ENCODE data around the gene LSM8. TPM values are rescaled to one million over a fixed set of nuclear protein-coding genes. Genes with fewer than 3 reads are reported as not detected.
A peak's percentile ranks its signal among the peaks of the same experiment; 100 is the strongest.
"Not testable (repeated sequence)": the region's sequence is repeated elsewhere in the genome, so short reads cannot be mapped to it uniquely, and the experiment has no call there.

Gene LSM8
- total RNA-seq, 2 experiments from 2014 or later = 52.3 to 54.4 TPM

- ChIA-PET CTCF (interaction anchor here (1.7 kb wide), 1 partner anchor 19 kb away, joined by 9 read pairs; no protein-coding TSS in a partner anchor), POLR2A (interaction anchor here (0.6 to 1.4 kb wide), 2 partner anchors 21 to 30 kb away, joined by 3 to 4 read pairs; partner anchors contain the start of gene LSM8)
- Mint-ChIP-seq H3K36me3 (ENCODE audit: low read depth) (no peaks in the 10 kb centered on the region), H3K27me3 (ENCODE audit: low read depth) (peaks cover 9% of the 10 kb centered on the region), H3K4me3 (peak overlapping the region; percentile 81), H3K9me3 (ENCODE audit: insufficient read depth) (no peaks in the 10 kb centered on the region), H3K27ac (peak overlapping the region; percentile 76), H3K4me1 (ENCODE audit: low read depth) (peaks cover 12% of the 10 kb centered on the region)
- DNase-seq (no peak), ATAC-seq (peak; percentile 7)
Observed at GRCh38 chr7:118214833-118215182, 30.8 kb downstream of the LSM8 start.

GRCh38 chr7:118217210-118217619, 33.3 kb downstream of the LSM8 start:
- DNase-seq (no peak), ATAC-seq (no peak)
- CTCF ChIA-PET = no interaction called here
- H3K36me3 Mint-ChIP-seq (ENCODE audit: low read depth) = no peaks in the 10 kb centered on the region
- no peaks in the 10 kb centered on the region for H3K9me3 Mint-ChIP-seq (ENCODE audit: insufficient read depth)
- H3K27ac Mint-ChIP-seq = no peak overlapping the region
- peaks cover 12% of the 10 kb centered on the region for H3K4me1 Mint-ChIP-seq (ENCODE audit: low read depth)
- no peak overlapping the region for H3K4me3 Mint-ChIP-seq
- POLR2A ChIA-PET = no interaction called here
- H3K27me3 Mint-ChIP-seq (ENCODE audit: low read depth) = peaks cover 7% of the 10 kb centered on the region

GRCh38 chr7:118218413-118219156, 34.6 kb downstream of the LSM8 start:
- CTCF ChIA-PET = no interaction called here
- Mint-ChIP-seq H3K4me1 (ENCODE audit: low read depth) (peaks cover 12% of the 10 kb centered on the region), H3K27me3 (ENCODE audit: low read depth) (peaks cover 7% of the 10 kb centered on the region), H3K4me3 (no peak overlapping the region), H3K36me3 (ENCODE audit: low read depth) (no peaks in the 10 kb centered on the region), H3K27ac (no peak overlapping the region), H3K9me3 (ENCODE audit: insufficient read depth) (no peaks in the 10 kb centered on the region)
- DNase-seq = no peak
- POLR2A ChIA-PET = interaction anchor here (0.6 kb wide), 1 partner anchor 29 kb away, joined by 3 read pairs; no protein-coding TSS in a partner anchor
- no peak for ATAC-seq

- Mint-ChIP-seq H3K27me3 (ENCODE audit: low read depth) (peaks cover 7% of the 10 kb centered on the region), H3K36me3 (ENCODE audit: low read depth) (no peaks in the 10 kb centered on the region), H3K4me1 (ENCODE audit: low read depth) (peaks cover 8% of the 10 kb centered on the region), H3K4me3 (no peak overlapping the region), H3K27ac (no peak overlapping the region), H3K9me3 (ENCODE audit: insufficient read depth) (no peaks in the 10 kb centered on the region)
- DNase-seq (no peak), ATAC-seq (no peak)
- ChIA-PET CTCF (no interaction called here), POLR2A (no interaction called here)
Observed at GRCh38 chr7:118219157-118219512, 35.2 kb downstream of the LSM8 start.

DNA sequence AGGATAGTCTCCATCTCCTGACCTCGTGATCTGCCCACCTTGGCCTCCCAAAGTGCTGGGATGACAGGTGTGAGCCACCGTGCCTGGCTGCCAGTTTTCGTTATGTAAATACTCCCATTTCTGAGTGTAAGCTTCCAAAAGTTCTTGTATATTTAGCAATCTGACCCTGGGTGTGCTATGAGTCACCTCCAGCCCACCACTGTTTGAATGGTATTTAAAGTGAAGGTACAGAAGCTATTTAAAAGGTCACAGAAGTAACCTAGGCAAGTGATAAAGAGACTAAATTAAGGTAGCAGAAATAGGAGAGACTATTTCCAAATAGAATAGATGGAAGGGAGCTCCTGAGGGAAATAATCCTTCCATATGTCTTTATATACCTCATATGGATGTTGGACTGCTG, 36.6 kb downstream of the LSM8 start:
- Mint-ChIP-seq H3K9me3 (ENCODE audit: insufficient read depth) (no peaks in the 10 kb centered on the region), H3K27me3 (ENCODE audit: low read depth) (peaks cover 7% of the 10 kb centered on the region), H3K4me3 (no peak overlapping the region), H3K27ac (no peak overlapping the region), H3K36me3 (ENCODE audit: low read depth) (no peaks in the 10 kb centered on the region), H3K4me1 (ENCODE audit: low read depth) (no peaks in the 10 kb centered on the region)
- no peak for DNase-seq
- no peak for ATAC-seq
- POLR2A ChIA-PET = no interaction called here
- CTCF ChIA-PET = no interaction called here

DNA sequence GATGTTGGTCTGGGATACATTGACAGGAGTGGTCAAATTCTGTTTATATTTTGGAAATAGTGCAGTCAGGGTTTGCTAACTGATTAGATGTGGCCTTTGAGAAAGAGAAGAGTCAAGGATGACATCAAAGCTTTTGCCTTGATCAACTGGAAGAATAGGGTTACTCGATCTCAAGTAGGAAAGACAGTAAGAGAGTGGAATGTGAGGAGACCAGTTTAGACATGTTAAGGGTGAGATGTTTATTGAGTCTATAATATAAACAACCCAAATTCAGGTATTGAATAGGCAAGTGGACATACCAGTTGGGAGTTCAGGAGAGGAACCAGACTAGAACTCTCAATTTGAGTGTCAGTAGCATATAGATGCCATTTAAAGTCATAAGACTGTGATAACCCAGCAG, 38.6 kb downstream of the LSM8 start:
- Mint-ChIP-seq H3K27ac (no peak overlapping the region), H3K9me3 (ENCODE audit: insufficient read depth) (no peaks in the 10 kb centered on the region), H3K4me1 (ENCODE audit: low read depth) (no peaks in the 10 kb centered on the region), H3K36me3 (ENCODE audit: low read depth) (no peaks in the 10 kb centered on the region), H3K27me3 (ENCODE audit: low read depth) (peaks cover 6% of the 10 kb centered on the region), H3K4me3 (no peak overlapping the region)
- ATAC-seq (no peak), DNase-seq (no peak)
- ChIA-PET POLR2A (no interaction called here), CTCF (no interaction called here)

DNA sequence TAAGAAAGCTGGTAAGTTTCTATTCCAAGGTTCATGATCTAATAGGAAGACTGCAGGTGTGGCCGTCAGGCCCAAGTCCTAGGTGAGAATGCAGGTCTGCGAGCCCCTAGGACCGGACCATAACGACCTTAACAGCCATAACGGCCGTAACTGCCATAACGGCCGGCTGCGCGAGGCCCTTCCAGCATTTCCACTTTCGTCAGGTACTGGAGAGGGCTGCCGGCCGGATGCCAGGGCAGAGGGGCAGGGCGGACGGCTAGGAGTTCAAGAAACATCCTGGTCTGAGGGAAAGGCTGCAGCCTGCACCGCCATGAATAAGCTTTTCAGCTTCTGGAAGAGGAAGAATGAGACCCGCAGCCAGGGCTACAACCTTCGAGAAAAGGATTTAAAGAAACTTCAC, 40.6 kb downstream of the LSM8 start, which contains the start of gene ANKRD7:
Gene ANKRD7 (plus strand): TSS at position 184 of the 400 bp plus-strand sequence. CDS start 127 bp downstream, at position 311.
- Mint-ChIP-seq H3K27me3 (ENCODE audit: low read depth) (peaks cover 6% of the 10 kb centered on the region), H3K4me1 (ENCODE audit: low read depth) (no peaks in the 10 kb centered on the region), H3K4me3 (no peak within 1 kb of the TSS), H3K36me3 (ENCODE audit: low read depth) (no peaks in the 10 kb centered on the region), H3K9me3 (ENCODE audit: insufficient read depth) (no peaks in the 10 kb centered on the region), H3K27ac (no peak within 1 kb of the TSS)
- ATAC-seq (no peak), DNase-seq (no peak)
- ChIA-PET POLR2A (no interaction called here), CTCF (no interaction called here)

DNA sequence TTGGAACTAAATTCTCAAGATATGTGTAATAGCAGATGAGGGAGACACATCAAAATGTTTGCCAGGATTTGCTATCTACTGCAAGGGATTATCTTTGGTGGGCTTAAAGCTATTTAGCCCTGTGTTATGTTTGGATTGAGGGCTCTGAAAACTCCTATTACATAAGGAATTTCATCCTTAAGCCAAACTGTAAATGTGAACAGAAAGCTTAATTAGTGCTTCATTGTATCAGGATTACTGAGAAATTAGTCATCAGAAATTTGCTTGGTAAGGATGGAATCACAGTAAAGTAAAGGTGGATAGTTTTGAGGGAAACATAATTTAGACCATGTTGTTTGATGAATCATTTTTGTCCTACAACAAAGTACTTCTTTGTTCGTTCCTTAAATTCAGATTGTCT, 48.9 kb downstream of the LSM8 start:
- H3K36me3 Mint-ChIP-seq (ENCODE audit: low read depth) = no peaks in the 10 kb centered on the region
- no peak for DNase-seq
- ChIA-PET CTCF (no interaction called here), POLR2A (no interaction called here)
- H3K4me1 Mint-ChIP-seq (ENCODE audit: low read depth) = no peaks in the 10 kb centered on the region
- ATAC-seq = no peak
- no peak overlapping the region for H3K4me3 Mint-ChIP-seq
- no peak overlapping the region for H3K27ac Mint-ChIP-seq
- peaks cover 5% of the 10 kb centered on the region for H3K27me3 Mint-ChIP-seq (ENCODE audit: low read depth)
- no peaks in the 10 kb centered on the region for H3K9me3 Mint-ChIP-seq (ENCODE audit: insufficient read depth)

DNA sequence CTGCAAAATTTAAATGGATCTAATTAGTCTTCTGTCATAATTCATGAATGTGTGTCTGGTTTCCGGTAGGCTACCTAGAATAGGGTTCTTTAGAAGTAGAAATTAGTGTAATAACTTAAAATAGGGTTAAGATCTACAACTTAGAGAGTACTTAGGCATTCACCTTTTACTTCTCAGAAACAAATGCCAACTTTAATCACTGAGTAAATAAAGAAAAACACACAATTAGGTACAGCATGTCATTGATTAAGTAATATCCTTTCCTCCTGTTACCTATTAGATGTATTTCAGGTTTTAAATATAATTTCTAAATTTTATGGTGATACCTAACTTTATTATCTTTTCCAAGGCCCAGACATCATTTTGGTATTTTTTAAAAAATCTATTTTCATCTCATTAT, 49.8 kb downstream of the LSM8 start:
- no peak overlapping the region for H3K27ac Mint-ChIP-seq
- no peaks in the 10 kb centered on the region for H3K4me1 Mint-ChIP-seq (ENCODE audit: low read depth)
- ATAC-seq (no peak), DNase-seq (no peak)
- CTCF ChIA-PET = no interaction called here
- no peaks in the 10 kb centered on the region for H3K36me3 Mint-ChIP-seq (ENCODE audit: low read depth)
- no peaks in the 10 kb centered on the region for H3K9me3 Mint-ChIP-seq (ENCODE audit: insufficient read depth)
- POLR2A ChIA-PET = no interaction called here
- H3K4me3 Mint-ChIP-seq = no peak overlapping the region
- peaks cover 2% of the 10 kb centered on the region for H3K27me3 Mint-ChIP-seq (ENCODE audit: low read depth)

DNA sequence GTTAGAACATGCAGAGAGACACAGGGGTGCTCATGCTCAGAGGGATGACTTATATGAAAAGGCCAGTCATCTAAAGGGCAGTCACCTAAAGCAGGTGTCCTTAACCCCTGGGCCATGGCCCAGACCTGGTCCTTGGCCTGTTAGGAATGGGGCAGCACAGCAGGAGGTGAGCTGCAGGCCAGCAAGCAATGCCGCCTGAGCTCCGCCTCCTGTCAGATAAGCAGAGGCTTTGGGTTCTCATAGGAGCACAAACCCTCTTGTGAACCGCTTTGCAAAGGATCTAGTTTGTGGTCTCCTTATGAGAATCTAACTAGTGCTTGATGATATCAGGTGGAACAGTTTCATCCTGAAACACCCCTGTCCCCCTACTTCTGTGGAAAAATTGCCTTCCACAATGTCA, 55.0 kb downstream of the LSM8 start:
- Mint-ChIP-seq H3K9me3 (ENCODE audit: insufficient read depth) (no peaks in the 10 kb centered on the region), H3K4me3 (no peak overlapping the region), H3K27me3 (ENCODE audit: low read depth) (peaks cover 2% of the 10 kb centered on the region), H3K27ac (no peak overlapping the region), H3K4me1 (ENCODE audit: low read depth) (no peaks in the 10 kb centered on the region), H3K36me3 (ENCODE audit: low read depth) (no peaks in the 10 kb centered on the region)
- ATAC-seq (no peak), DNase-seq (no peak)
- POLR2A ChIA-PET = no interaction called here
- CTCF ChIA-PET = no interaction called here

GRCh38 chr7:118240320-118240719, 56.4 kb downstream of the LSM8 start:
- H3K4me1 Mint-ChIP-seq (ENCODE audit: low read depth); DNase-seq; H3K36me3 Mint-ChIP-seq (ENCODE audit: low read depth); ATAC-seq; H3K27me3 Mint-ChIP-seq (ENCODE audit: low read depth); POLR2A ChIA-PET; H3K9me3 Mint-ChIP-seq (ENCODE audit: insufficient read depth); H3K4me3 Mint-ChIP-seq; CTCF ChIA-PET; H3K27ac Mint-ChIP-seq: not testable (repeated sequence)
